SU-DHL-6 (cell line): ENCODE measurements around the gene SOWAHB.

ENCODE experiments used
- H2AFZ ChIP-seq: fragments of 200-600 bp; sonication (generic); 2 replicates; pipeline ENCODE4 v1.6.1; 2014; ENCODE audit warnings: low read depth, mild to moderate bottlenecking, moderate library complexity, mixed read lengths, antibody characterized with exemption, low read length; ENCODE audit not compliant: severe bottlenecking
- H3F3A ChIP-seq: fragments of 200-600 bp; shearing (Covaris generic); 2 replicates; pipeline ENCODE4 v1.6.0; 2016; ENCODE audit warnings: antibody characterized with exemption, mild to moderate bottlenecking; ENCODE audit not compliant: insufficient read depth
- H3K27ac ChIP-seq: fragments of 200-600 bp; sonication (generic); 2 replicates; pipeline ENCODE4 v1.5.1; 2016; ENCODE audit warnings: low read depth, mild to moderate bottlenecking, low read length, moderate library complexity, mixed read lengths
- H3K27me3 ChIP-seq: fragments of 200-600 bp; sonication (generic), shearing (Covaris generic); 2 replicates; pipeline ENCODE4 v1.6.0; 2014; ENCODE audit warnings: mild to moderate bottlenecking, low read length
- H3K36me3 ChIP-seq: fragments of 200-600 bp; sonication (generic); 2 replicates; pipeline ENCODE4 v1.6.1; 2014; ENCODE audit warnings: mild to moderate bottlenecking, low read length, mixed read lengths
- H3K4me2 ChIP-seq: fragments of 300-600, 200-600 bp; shearing (Covaris generic), sonication (generic); 2 replicates; pipeline ENCODE4 v1.6.0; 2014; ENCODE audit warnings: low read length, low read depth, mild to moderate bottlenecking; ENCODE audit not compliant: poor library complexity, severe bottlenecking
- H3K4me3 ChIP-seq: fragments of 200-600 bp; sonication (generic); 2 replicates; pipeline ENCODE4 v1.5.1; 2014; ENCODE audit warnings: antibody characterized with exemption, low read length, mild to moderate bottlenecking, mixed read lengths; ENCODE audit not compliant: insufficient read depth, poor library complexity, severe bottlenecking
- H3K79me2 ChIP-seq: fragments of 200-600 bp; sonication (generic); 2 replicates; pipeline ENCODE4 v1.6.1; 2014; ENCODE audit warnings: mild to moderate bottlenecking, low read length, moderate library complexity; ENCODE audit not compliant: insufficient read depth
- H3K9ac ChIP-seq: fragments of 200-600 bp; sonication (generic); 2 replicates; pipeline ENCODE4 v1.7.0; 2014; ENCODE audit warnings: mild to moderate bottlenecking, low read length
- H3K9me2 ChIP-seq: fragments of 200-600 bp; sonication (generic); replicated peaks from 2 replicates; pipeline ENCODE4 v1.6.1; 2014; ENCODE audit warnings: low read length; ENCODE audit not compliant: insufficient read depth
- H3K9me3 ChIP-seq: fragments of 200-600 bp; sonication (generic); 2 replicates; pipeline ENCODE4 v1.6.1; 2014; ENCODE audit warnings: low read length, mixed read lengths; ENCODE audit not compliant: insufficient read depth
- H4K20me1 ChIP-seq: fragments of 200-600 bp; sonication (generic); 2 replicates; pipeline ENCODE4 v1.6.1; 2014; ENCODE audit warnings: low read depth, mild to moderate bottlenecking, antibody characterized with exemption, low read length, moderate library complexity, mixed read lengths
- CTCF ChIP-seq: fragments of 200-600 bp; sonication (generic); IDR thresholded peaks from one replicate; pipeline ENCODE4 v1.5.1; 2017; ENCODE audit warnings: antibody characterized with exemption, mild to moderate bottlenecking, low read length, moderate library complexity; ENCODE audit not compliant: insufficient read depth, poor library complexity, severe bottlenecking
- EZH2phosphoT487 ChIP-seq: fragments of 200-600 bp; sonication (generic), shearing (Covaris generic); conservative IDR thresholded peaks from 2 replicates; pipeline ENCODE4 v1.6.1; 2018; ENCODE audit warnings: mild to moderate bottlenecking, antibody characterized with exemption, low read length, moderate library complexity, mixed read lengths

Gene SOWAHB

DNA sequence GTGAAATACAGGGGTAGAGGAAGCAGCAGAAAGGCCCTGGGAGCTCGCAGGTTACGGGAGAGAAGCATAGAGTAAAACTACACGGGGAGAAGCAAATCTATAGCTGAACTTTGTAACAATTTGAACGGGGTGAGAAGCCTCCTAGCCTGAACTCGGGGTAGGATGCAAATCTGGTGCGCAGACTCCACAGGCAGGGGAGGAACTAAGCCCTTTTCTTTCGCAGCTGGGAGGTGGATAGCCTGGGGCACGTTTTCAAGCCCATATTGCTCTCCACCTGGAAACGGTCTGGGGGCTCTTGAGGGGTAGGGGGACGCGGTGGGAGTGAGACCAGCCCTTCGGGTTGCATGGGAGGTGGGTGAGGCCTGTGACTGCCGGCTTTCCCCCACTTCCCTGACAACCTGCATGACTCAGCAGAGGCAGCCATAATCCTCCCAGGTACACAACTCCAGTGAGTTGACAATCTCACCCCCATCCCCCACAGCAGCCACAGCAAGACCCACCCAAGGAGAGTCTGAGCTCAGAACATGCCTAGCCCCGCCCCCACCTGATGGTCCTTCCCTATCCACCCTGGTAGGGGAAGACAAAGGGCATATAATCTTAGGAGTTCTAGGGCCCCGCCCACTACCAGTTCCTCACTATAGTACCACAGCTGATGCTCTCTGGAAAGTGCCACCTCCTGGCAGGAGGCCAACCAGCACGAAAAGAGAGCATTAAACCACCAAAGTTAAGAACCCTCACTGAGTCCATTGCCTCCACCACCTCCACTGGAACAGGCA, 29.9 kb downstream of the SOWAHB start:
- Histone ChIP-seq H3K27ac (no peak overlapping the region), H3K27me3 (no peaks in the 10 kb centered on the region), H3K4me2 (no peak overlapping the region), H2AFZ (no peak overlapping the region), H3F3A (no peaks in the 10 kb centered on the region), H3K36me3 (no peaks in the 10 kb centered on the region), H3K79me2 (no peaks in the 10 kb centered on the region), H3K4me3 (no peak overlapping the region), H3K9me2 (no peaks in the 10 kb centered on the region), H3K9ac (no peak overlapping the region), H3K9me3 (no peaks in the 10 kb centered on the region), H4K20me1 (no peaks in the 10 kb centered on the region)
- TF ChIP-seq EZH2phosphoT487: no peak
- no peak for TF ChIP-seq CTCF

DNA sequence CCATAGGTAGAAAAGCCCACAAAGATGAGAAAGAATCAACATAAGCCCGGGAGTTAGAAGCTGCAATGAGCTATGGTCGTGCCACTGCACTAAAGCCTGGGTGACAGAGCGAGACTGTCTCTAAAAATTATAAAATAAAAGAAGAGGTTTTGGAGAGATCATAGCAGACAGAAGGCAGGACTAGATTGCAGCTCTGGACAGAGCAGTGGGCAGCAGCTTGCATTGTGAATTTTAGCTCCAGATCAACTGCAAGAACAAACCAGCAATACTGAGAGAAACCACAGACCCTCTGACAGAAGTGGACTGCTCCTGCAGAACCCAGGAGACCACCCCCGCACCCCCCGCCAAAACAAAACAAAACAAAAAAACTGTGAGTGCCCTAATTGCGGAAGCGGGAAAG, 30.6 kb downstream of the SOWAHB start:
- H3K4me3 ChIP-seq: no peak overlapping the region
- H2AFZ ChIP-seq: no peak overlapping the region
- no peak for TF ChIP-seq EZH2phosphoT487
- no peak for TF ChIP-seq CTCF
- H3K9me3 ChIP-seq: no peaks in the 10 kb centered on the region
- no peaks in the 10 kb centered on the region for H3F3A ChIP-seq
- no peak overlapping the region for H3K27ac ChIP-seq
- no peaks in the 10 kb centered on the region for H3K27me3 ChIP-seq
- no peak overlapping the region for H3K9ac ChIP-seq
- no peaks in the 10 kb centered on the region for H3K9me2 ChIP-seq
- H3K36me3 ChIP-seq: no peaks in the 10 kb centered on the region
- H3K79me2 ChIP-seq: no peaks in the 10 kb centered on the region
- H3K4me2 ChIP-seq: no peak overlapping the region
- H4K20me1 ChIP-seq: no peaks in the 10 kb centered on the region

DNA sequence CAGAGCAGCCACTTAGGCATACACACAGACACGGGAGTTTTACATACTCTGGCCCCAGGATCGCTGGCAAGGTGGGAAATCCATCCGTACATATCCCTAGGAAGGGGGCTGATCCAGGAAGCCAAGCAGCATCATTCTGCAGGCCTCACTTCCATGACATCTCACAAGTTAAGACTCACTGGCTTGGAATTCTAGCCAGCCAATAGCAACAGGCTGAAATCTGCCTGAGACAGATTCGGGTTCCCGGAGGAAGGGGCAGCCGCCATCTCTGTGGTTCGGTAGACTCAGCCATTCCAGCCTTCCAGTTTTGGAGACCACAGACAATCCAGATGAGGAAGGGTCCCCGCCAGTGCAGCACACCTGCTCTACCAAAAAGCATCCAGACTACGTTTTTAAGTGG, 31.3 kb downstream of the SOWAHB start:
- no peaks in the 10 kb centered on the region for H3K79me2 ChIP-seq
- H3K4me3 ChIP-seq: no peak overlapping the region
- no peak for TF ChIP-seq EZH2phosphoT487
- TF ChIP-seq CTCF: no peak
- no peaks in the 10 kb centered on the region for H3K36me3 ChIP-seq
- no peaks in the 10 kb centered on the region for H3K27me3 ChIP-seq
- H2AFZ ChIP-seq: no peak overlapping the region
- no peaks in the 10 kb centered on the region for H3K9me3 ChIP-seq
- H3K27ac ChIP-seq: no peak overlapping the region
- H3K9ac ChIP-seq: no peak overlapping the region
- no peaks in the 10 kb centered on the region for H3K9me2 ChIP-seq
- no peak overlapping the region for H3K4me2 ChIP-seq
- no peaks in the 10 kb centered on the region for H4K20me1 ChIP-seq
- no peaks in the 10 kb centered on the region for H3F3A ChIP-seq
